ENCODE data around the gene OPN4. TPM values are rescaled to one million over a fixed set of nuclear protein-coding genes. Genes with fewer than 3 reads are reported as not detected.

Gene OPN4
- total and polyA plus RNA-seq, 2 of the 13 experiments (the other 11 are each of a cell fraction or from before 2014, with no cell fraction given) = not detected

DNA sequence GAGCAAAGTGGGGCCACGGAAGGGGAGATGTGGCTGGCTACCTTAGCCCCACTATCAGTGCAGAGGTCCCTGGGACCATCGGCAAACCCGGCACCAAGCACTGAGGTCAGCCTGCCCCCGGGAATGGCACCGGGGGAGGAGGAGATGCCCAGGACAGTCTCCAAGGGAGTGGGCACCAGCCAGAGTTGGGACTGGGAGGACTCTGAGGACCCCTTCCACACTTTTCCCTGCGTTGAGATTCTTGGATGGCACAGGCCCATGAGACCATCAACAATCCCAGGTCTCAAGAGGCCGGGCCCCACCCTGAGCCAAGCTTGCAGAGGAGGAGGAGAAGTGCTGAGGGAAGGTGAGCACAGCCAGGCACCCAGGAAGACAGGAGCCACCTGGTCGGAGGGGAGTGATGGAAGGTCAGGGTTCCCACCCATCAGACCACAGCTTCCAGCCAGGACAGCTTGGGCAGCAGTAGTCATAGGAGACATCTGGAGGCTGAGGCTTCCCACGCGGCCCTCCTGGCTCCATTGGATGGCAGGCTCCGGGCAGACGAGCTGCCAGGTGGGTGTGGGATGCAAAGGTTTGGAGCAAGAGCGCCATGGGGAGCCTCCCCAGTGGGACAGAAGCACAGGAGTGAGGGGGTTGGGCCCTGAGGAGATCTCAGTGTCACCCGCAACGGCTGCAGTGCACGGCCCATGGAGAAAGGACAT is 2.6 kb upstream of the OPN4 start (continued):
- TF ChIP-seq, protein P1, sequence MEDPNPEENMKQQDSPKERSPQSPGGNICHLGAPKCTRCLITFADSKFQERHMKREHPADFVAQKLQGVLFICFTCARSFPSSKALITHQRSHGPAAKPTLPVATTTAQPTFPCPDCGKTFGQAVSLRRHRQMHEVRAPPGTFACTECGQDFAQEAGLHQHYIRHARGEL (CRISPR knock-in tag; IDR thresholded peaks at IDR 0.05) = no peak
- TF ChIP-seq FLYWCH1 (CRISPR knock-in tag; IDR thresholded peaks at IDR 0.05) (no peak), ZNF282 (IDR thresholded peaks at IDR 0.05; ENCODE audit: partially characterized antibody) (no peak), ZNF644 (CRISPR knock-in tag; IDR thresholded peaks at IDR 0.05; ENCODE audit: low read depth) (no peak)
- TF ChIP-seq, protein P2, sequence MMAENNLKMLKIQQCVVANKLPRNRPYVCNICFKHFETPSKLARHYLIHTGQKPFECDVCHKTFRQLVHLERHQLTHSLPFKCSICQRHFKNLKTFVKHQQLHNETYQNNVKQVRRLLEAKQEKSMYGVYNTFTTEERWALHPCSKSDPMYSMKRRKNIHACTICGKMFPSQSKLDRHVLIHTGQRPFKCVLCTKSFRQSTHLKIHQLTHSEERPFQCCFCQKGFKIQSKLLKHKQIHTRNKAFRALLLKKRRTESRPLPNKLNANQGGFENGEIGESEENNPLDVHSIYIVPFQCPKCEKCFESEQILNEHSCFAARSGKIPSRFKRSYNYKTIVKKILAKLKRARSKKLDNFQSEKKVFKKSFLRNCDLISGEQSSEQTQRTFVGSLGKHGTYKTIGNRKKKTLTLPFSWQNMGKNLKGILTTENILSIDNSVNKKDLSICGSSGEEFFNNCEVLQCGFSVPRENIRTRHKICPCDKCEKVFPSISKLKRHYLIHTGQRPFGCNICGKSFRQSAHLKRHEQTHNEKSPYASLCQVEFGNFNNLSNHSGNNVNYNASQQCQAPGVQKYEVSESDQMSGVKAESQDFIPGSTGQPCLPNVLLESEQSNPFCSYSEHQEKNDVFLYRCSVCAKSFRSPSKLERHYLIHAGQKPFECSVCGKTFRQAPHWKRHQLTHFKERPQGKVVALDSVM (CRISPR knock-in tag; IDR thresholded peaks at IDR 0.05) = no peak

DNA sequence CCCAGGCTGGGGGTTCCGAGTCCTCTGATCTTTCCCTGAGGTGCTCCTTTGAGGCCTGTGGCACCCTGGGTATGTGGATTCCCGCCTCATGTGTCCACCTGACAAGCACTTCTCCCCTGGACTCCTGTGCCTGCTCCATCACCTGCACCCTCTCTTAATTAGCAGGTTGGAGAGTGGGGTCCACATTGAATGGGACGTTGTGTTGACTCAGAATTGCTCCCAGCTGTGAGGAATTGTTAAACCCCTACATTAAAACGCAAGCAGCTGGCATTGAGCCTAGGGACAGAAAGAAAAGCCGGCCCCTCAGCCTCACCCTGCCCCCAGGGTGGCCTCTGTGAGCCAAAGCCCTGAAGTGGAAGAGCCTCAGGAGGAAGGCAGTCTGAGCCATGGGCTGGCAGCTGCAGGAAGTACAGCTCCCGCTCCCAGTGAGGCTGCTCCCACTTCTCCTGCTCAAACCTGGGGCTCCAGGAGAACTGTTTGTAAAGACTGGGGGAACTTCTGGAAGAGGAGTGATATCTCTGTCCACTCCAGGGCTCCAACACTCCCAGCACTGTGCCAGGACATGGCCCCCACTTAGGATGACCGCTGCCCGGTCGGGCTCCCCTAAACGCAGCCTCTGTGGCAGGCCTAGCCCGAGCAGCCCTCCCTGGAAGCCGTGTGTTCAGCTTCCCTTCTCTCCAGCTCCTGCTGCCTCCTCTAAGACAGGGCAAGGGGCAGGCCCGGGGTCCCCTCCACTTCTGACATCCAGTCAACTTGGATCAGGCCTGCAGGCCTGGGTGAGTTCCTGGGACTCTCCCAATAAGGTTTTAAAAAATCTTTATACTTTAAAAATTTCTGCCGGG is 1.8 kb upstream of the OPN4 start:
- Histone ChIP-seq H4K20me1 (ENCODE audit: insufficient read depth, low read length) (no peaks in the 10 kb centered on the region), H3K9me3 (ENCODE audit: low read length) (no peaks in the 10 kb centered on the region), H3K4me1 (ENCODE audit: insufficient read depth, low read length) (no peaks in the 10 kb centered on the region), H2AFZ (ENCODE audit: low read length) (no peak overlapping the region), H3K27ac (ENCODE audit: extremely low read length, insufficient read depth, low read length) (no peak overlapping the region), H3K79me2 (ENCODE audit: insufficient read depth, low read length) (no peaks in the 10 kb centered on the region), H3K27me3 (ENCODE audit: control insufficient read depth in 1 of 2, insufficient read depth in 2 of 2, low read length in 2 of 2) (peaks cover 10 to 43% of the 10 kb centered on the region in 2 experiments; a peak in 4 of 5 replicates), H3K36me3 (replicated peaks in 1 of 2; ENCODE audit: control insufficient read depth in 1 of 2, insufficient read depth in 2 of 2, low read length in 2 of 2) (no peaks in the 10 kb centered on the region), H3K4me3 (replicated peaks in 1 of 3; ENCODE audit: insufficient read depth in 1 of 3, low read depth in 2 of 3, low read length in 3 of 3) (no peak overlapping the region), H3K9ac (ENCODE audit: insufficient read depth, low read depth, low read length) (no peak overlapping the region), H3K4me2 (ENCODE audit: low read depth, low read length) (no peak overlapping the region)
- DNase-seq (ENCODE audit: low spot score) (no peak), FAIRE-seq (no peak), ATAC-seq (no peak)
- BruUV-seq (replicated peaks) = no TSS peak
- intact Hi-C loops (cut with micrococcal nuclease; ENCODE audit: unreplicated experiment) (no loop called here), in situ Hi-C loops (cut with HindIII; ENCODE audit: extremely low pct_ligation_motif_present, low pct_unique_long_range_greater_than_20kb) (no loop called here)
- CTCF ChIA-PET (ENCODE audit: low intra/inter-chr PET ratio, low total read pairs) = no interaction called here
- WGBS (ENCODE audit: low lambda C conversion rate) = 13% methylated on average over 6 of the region's 14 CpGs
- POLR2A ChIA-PET = no interaction called here
- TF ChIP-seq, protein P3, sequence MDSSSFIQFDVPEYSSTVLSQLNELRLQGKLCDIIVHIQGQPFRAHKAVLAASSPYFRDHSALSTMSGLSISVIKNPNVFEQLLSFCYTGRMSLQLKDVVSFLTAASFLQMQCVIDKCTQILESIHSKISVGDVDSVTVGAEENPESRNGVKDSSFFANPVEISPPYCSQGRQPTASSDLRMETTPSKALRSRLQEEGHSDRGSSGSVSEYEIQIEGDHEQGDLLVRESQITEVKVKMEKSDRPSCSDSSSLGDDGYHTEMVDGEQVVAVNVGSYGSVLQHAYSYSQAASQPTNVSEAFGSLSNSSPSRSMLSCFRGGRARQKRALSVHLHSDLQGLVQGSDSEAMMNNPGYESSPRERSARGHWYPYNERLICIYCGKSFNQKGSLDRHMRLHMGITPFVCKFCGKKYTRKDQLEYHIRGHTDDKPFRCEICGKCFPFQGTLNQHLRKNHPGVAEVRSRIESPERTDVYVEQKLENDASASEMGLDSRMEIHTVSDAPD (CRISPR knock-in tag; IDR thresholded peaks at IDR 0.05) = no peak
- TF ChIP-seq ZFP36 (IDR thresholded peaks at IDR 0.05; ENCODE audit: borderline replicate concordance, low read depth, low read length, partially characterized antibody) = no peak
- TF ChIP-seq, protein P4, sequence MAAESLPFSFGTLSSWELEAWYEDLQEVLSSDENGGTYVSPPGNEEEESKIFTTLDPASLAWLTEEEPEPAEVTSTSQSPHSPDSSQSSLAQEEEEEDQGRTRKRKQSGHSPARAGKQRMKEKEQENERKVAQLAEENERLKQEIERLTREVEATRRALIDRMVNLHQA (CRISPR knock-in tag; IDR thresholded peaks at IDR 0.05) = no peak
- TF ChIP-seq, protein P5, sequence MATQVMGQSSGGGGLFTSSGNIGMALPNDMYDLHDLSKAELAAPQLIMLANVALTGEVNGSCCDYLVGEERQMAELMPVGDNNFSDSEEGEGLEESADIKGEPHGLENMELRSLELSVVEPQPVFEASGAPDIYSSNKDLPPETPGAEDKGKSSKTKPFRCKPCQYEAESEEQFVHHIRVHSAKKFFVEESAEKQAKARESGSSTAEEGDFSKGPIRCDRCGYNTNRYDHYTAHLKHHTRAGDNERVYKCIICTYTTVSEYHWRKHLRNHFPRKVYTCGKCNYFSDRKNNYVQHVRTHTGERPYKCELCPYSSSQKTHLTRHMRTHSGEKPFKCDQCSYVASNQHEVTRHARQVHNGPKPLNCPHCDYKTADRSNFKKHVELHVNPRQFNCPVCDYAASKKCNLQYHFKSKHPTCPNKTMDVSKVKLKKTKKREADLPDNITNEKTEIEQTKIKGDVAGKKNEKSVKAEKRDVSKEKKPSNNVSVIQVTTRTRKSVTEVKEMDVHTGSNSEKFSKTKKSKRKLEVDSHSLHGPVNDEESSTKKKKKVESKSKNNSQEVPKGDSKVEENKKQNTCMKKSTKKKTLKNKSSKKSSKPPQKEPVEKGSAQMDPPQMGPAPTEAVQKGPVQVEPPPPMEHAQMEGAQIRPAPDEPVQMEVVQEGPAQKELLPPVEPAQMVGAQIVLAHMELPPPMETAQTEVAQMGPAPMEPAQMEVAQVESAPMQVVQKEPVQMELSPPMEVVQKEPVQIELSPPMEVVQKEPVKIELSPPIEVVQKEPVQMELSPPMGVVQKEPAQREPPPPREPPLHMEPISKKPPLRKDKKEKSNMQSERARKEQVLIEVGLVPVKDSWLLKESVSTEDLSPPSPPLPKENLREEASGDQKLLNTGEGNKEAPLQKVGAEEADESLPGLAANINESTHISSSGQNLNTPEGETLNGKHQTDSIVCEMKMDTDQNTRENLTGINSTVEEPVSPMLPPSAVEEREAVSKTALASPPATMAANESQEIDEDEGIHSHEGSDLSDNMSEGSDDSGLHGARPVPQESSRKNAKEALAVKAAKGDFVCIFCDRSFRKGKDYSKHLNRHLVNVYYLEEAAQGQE (IDR thresholded peaks at IDR 0.05; ENCODE audit: borderline replicate concordance in 1 of 2, low read depth in 1 of 2, low read length in 2 of 2) = no peak
- TF ChIP-seq, protein P6, sequence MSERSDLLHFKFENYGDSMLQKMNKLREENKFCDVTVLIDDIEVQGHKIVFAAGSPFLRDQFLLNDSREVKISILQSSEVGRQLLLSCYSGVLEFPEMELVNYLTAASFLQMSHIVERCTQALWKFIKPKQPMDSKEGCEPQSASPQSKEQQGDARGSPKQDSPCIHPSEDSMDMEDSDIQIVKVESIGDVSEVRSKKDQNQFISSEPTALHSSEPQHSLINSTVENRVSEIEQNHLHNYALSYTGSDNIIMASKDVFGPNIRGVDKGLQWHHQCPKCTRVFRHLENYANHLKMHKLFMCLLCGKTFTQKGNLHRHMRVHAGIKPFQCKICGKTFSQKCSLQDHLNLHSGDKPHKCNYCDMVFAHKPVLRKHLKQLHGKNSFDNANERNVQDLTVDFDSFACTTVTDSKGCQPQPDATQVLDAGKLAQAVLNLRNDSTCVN (CRISPR knock-in tag; IDR thresholded peaks at IDR 0.05; ENCODE audit: borderline replicate concordance) = no peak
